Hepatocyte (in vitro differentiated cells): Measurements from ENCODE around the gene SSBP3. TPM values are rescaled to one million over a fixed set of nuclear protein-coding genes. Genes with fewer than 3 reads are reported as not detected.

Experiments used
- DNase-seq: peaks from one replicate; pipeline ENCODE4 v3.0.0-alpha.2; 2016; ENCODE audit warnings: low spot score
- H2AFZ ChIP-seq: fragments of 200-600 bp; sonication (generic); 2 replicates; pipeline ENCODE4 v1.6.0; 2016; ENCODE audit warnings: antibody characterized with exemption, mild to moderate bottlenecking
- H3K27ac ChIP-seq: fragments of 200-600 bp; sonication (generic); 2 replicates; pipeline ENCODE4 v1.5.1; 2016; ENCODE audit warnings: mild to moderate bottlenecking
- H3K27me3 ChIP-seq: fragments of 200-600 bp; sonication (generic); 2 replicates; pipeline ENCODE4 v1.6.1; 2016
- H3K36me3 ChIP-seq: fragments of 200-600 bp; sonication (generic); replicated peaks from 2 replicates; pipeline ENCODE4 v1.5.1; 2016; ENCODE audit warnings: low read depth; ENCODE audit not compliant: insufficient read depth
- H3K4me1 ChIP-seq: fragments of 200-600 bp; sonication (generic); 2 replicates; pipeline ENCODE4 v1.5.1; 2016; ENCODE audit warnings: mild to moderate bottlenecking, moderate library complexity; ENCODE audit not compliant: insufficient read depth
- H3K4me2 ChIP-seq: fragments of 200-600 bp; sonication (generic); 2 replicates; pipeline ENCODE4 v1.6.0; 2016
- H3K4me3 ChIP-seq: fragments of 200-600 bp; sonication (generic); 2 replicates; pipeline ENCODE4 v1.5.1; 2016; ENCODE audit warnings: mild to moderate bottlenecking
- H3K79me2 ChIP-seq: fragments of 200-600 bp; sonication (generic); 2 replicates; pipeline ENCODE4 v1.6.0; 2017; ENCODE audit warnings: mild to moderate bottlenecking
- H3K9me2 ChIP-seq: fragments of 200-600 bp; sonication (generic); replicated peaks from 2 replicates; pipeline ENCODE4 v1.6.0; 2017; ENCODE audit warnings: mild to moderate bottlenecking; ENCODE audit not compliant: insufficient read depth
- H3K9me3 ChIP-seq: fragments of 200-600 bp; sonication (generic); 2 replicates; pipeline ENCODE4 v1.5.1; 2016; ENCODE audit warnings: low read depth, mild to moderate bottlenecking
- H4K20me1 ChIP-seq: fragments of 200-600 bp; sonication (generic); 2 replicates; pipeline ENCODE4 v1.6.0; 2016; ENCODE audit warnings: mild to moderate bottlenecking; ENCODE audit not compliant: insufficient read depth, poor library complexity, severe bottlenecking
- EZH2 ChIP-seq: fragments of 200-600 bp; sonication (generic); IDR thresholded peaks from 2 replicates; pipeline ENCODE4 v1.6.1; 2016; ENCODE audit warnings: antibody characterized with exemption, mild to moderate bottlenecking, borderline replicate concordance
- EZH2phosphoT487 ChIP-seq: fragments of 200-600 bp; sonication (generic); IDR thresholded peaks from one replicate; pipeline ENCODE4 v1.6.1; 2018; ENCODE audit warnings: antibody characterized with exemption, mild to moderate bottlenecking, low read depth, moderate library complexity; ENCODE audit not compliant: unreplicated experiment, severe bottlenecking
- WGBS: methylation state at CpG from one replicate; pipeline ENCODE4 v1.1.6; 2016; ENCODE audit warnings: low lambda C conversion rate; ENCODE audit errors: missing lambda C conversion rate; 5-methylcytosine and 5-hydroxymethylcytosine counted together
- polyA plus RNA-seq: library from polyadenylated mRNA; unstranded; fragments of >200 nt; fragmentation: Nextera tagmentation; extraction: Ambion mirVana; gene quantifications from 2 replicates; pipeline ENCODE4 v1.2.1, GENCODE V29; 2016
- total RNA-seq: library from RNA; depleted of rRNA; stranded (reverse); fragments of >200 nt; gene quantifications from 2 replicates; pipeline ENCODE4 v1.2.3, GENCODE V29; 2014
- TF ChIP-seq, protein P1 (sequence below): fragments of 200-600 bp; sonication (generic); IDR thresholded peaks from 2 replicates; pipeline ENCODE4 v1.5.1; 2016; ENCODE audit warnings: antibody characterized with exemption, mild to moderate bottlenecking; ENCODE audit not compliant: poor library complexity

SSBP3 gene
- total and polyA plus RNA-seq, 2 experiments from 2014 or later, result 25.8 to 47.2 TPM

DNA sequence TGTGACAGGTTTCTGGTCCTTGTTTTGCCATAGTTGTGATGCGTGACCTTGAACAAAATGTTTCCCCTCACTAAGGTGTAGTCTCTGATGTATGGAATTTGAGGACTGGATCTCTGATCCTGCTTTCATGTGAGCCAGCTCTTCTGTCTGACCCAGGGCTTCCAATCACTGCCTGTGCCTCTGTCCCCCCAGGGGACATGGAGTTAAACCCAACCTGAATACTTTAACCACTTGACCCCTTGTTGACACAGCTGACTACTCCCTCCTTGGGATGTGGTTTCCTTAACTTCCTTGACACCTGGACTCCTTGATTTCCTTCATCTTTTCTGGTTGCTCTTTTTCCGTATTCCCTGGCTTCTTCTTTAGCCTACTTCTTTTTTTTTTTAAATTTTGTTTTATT lies 36.0 kb upstream of the SSBP3 start:
- Histone ChIP-seq H2AFZ (no peak overlapping the region), H4K20me1 (no peaks in the 10 kb centered on the region), H3K36me3 (no peaks in the 10 kb centered on the region), H3K4me3 (no peak overlapping the region), H3K4me1 (no peaks in the 10 kb centered on the region), H3K9me2 (no peaks in the 10 kb centered on the region), H3K27me3 (no peaks in the 10 kb centered on the region), H3K9me3 (no peaks in the 10 kb centered on the region), H3K79me2 (no peaks in the 10 kb centered on the region), H3K27ac (no peak overlapping the region), H3K4me2 (no peak overlapping the region)
- no peak for TF ChIP-seq EZH2
- TF ChIP-seq EZH2phosphoT487, result no peak
- TF ChIP-seq, protein P1, sequence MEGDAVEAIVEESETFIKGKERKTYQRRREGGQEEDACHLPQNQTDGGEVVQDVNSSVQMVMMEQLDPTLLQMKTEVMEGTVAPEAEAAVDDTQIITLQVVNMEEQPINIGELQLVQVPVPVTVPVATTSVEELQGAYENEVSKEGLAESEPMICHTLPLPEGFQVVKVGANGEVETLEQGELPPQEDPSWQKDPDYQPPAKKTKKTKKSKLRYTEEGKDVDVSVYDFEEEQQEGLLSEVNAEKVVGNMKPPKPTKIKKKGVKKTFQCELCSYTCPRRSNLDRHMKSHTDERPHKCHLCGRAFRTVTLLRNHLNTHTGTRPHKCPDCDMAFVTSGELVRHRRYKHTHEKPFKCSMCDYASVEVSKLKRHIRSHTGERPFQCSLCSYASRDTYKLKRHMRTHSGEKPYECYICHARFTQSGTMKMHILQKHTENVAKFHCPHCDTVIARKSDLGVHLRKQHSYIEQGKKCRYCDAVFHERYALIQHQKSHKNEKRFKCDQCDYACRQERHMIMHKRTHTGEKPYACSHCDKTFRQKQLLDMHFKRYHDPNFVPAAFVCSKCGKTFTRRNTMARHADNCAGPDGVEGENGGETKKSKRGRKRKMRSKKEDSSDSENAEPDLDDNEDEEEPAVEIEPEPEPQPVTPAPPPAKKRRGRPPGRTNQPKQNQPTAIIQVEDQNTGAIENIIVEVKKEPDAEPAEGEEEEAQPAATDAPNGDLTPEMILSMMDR, result no peak
- no peak for DNase-seq
- WGBS, result 98% methylated on average over 2 of the region's 2 CpGs

GRCh38 chr1:54439550-54440223 lies 33.5 kb upstream of the SSBP3 start:
- no peak for DNase-seq
- Histone ChIP-seq H2AFZ (no peak overlapping the region), H3K4me1 (no peaks in the 10 kb centered on the region), H3K9me3 (no peaks in the 10 kb centered on the region), H4K20me1 (no peaks in the 10 kb centered on the region), H3K79me2 (no peaks in the 10 kb centered on the region), H3K4me2 (no peak overlapping the region), H3K9me2 (no peaks in the 10 kb centered on the region), H3K27ac (no peak overlapping the region), H3K36me3 (no peaks in the 10 kb centered on the region), H3K4me3 (no peak overlapping the region), H3K27me3 (no peaks in the 10 kb centered on the region)
- 82% methylated on average over 7 of the region's 7 CpGs for WGBS
- TF ChIP-seq, protein P1, result no peak
- TF ChIP-seq EZH2phosphoT487 (no peak), EZH2 (no peak)

DNA sequence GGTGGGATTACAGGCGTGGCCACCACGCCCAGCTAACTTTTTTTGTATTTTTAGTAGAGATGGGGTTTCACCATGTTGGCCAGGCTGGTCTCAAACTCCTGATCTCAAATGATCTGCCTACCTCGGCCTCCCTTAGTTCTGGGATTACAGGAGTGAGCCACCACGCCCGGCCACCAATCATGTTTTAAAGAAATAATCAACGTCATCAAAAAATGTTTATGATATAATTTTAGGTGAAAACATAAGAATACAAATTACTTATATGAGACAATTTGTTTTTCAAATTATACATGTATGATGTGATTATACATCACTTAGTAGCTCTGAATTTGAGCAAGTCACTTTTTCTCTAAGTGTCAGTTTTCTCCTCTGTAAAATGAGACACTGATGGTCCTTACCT lies 31.6 kb upstream of the SSBP3 start:
- Histone ChIP-seq H3K79me2 (no peaks in the 10 kb centered on the region), H3K9me3 (no peaks in the 10 kb centered on the region), H3K9me2 (no peaks in the 10 kb centered on the region), H3K4me3 (no peak overlapping the region), H3K4me2 (no peak overlapping the region), H3K27ac (no peak overlapping the region), H3K36me3 (no peaks in the 10 kb centered on the region), H4K20me1 (no peaks in the 10 kb centered on the region), H2AFZ (no peak overlapping the region), H3K27me3 (no peaks in the 10 kb centered on the region), H3K4me1 (no peaks in the 10 kb centered on the region)
- TF ChIP-seq EZH2 (no peak), EZH2phosphoT487 (no peak)
- TF ChIP-seq, protein P1, result no peak
- no peak for DNase-seq
- 79% methylated on average over 6 of the region's 6 CpGs for WGBS
